Measurements from ENCODE around the gene UTF1.

The UTF1 gene

GRCh38 chr10:133257489-133258065 lies 27.6 kb downstream of the UTF1 start:
- no peak overlapping the region for H3K4me3 ChIP-seq (ENCODE audit: low read depth, low read length)
- peak; percentile 52 for TF ChIP-seq CTCF (IDR thresholded peaks at IDR 0.05; ENCODE audit: low read depth, low read length, missing control alignments)
- DNase-seq (ENCODE audit: low read depth), result no peak
- in situ Hi-C loops (cut with HindIII; ENCODE audit: low sequenced_read_pairs), result no loop called here

- in situ Hi-C loops (cut with HindIII; ENCODE audit: low sequenced_read_pairs), result no loop called here
- no peak overlapping the region for H3K4me3 ChIP-seq (ENCODE audit: low read depth, low read length)
- no peak for DNase-seq (ENCODE audit: low read depth)
- TF ChIP-seq CTCF (IDR thresholded peaks at IDR 0.05; ENCODE audit: low read depth, low read length, missing control alignments), result no peak
Measured at GRCh38 chr10:133258066-133258817, 28.2 kb downstream of the UTF1 start.

GRCh38 chr10:133258818-133259601 lies 29.0 kb downstream of the UTF1 start:
- in situ Hi-C loops (cut with HindIII; ENCODE audit: low sequenced_read_pairs), result no loop called here
- no peak overlapping the region for H3K4me3 ChIP-seq (ENCODE audit: low read depth, low read length)
- TF ChIP-seq CTCF (IDR thresholded peaks at IDR 0.05; ENCODE audit: low read depth, low read length, missing control alignments), result no peak
- DNase-seq (ENCODE audit: low read depth), result peak; percentile 99

- in situ Hi-C loops (cut with HindIII; ENCODE audit: low sequenced_read_pairs), result no loop called here
- DNase-seq (ENCODE audit: low read depth), result no peak
Measured at GRCh38 chr10:133259602-133259989, 29.6 kb downstream of the UTF1 start.

GRCh38 chr10:133260895-133261725 lies 31.1 kb downstream of the UTF1 start:
- DNase-seq (ENCODE audit: low read depth), result no peak
- in situ Hi-C loops (cut with HindIII; ENCODE audit: low sequenced_read_pairs), result no loop called here
- TF ChIP-seq CTCF (IDR thresholded peaks at IDR 0.05; ENCODE audit: low read depth, low read length, missing control alignments), result no peak
- peak overlapping the region; percentile 47 for H3K4me3 ChIP-seq (ENCODE audit: low read depth, low read length)

More at GRCh38 chr10:133259602-133259989, 29.6 kb downstream of the UTF1 start:
- no peak overlapping the region for H3K4me3 ChIP-seq (ENCODE audit: low read depth, low read length)
- no peak for TF ChIP-seq CTCF (IDR thresholded peaks at IDR 0.05; ENCODE audit: low read depth, low read length, missing control alignments)

All from astrocyte of the cerebellum (primary cell).